ENCODE results near the gene NXPH4. TPM values are rescaled to one million over a fixed set of nuclear protein-coding genes. Genes with fewer than 3 reads are reported as not detected.

The NXPH4 gene
- total RNA-seq, 1 experiment from 2014 or later: 20.0 TPM

DNA sequence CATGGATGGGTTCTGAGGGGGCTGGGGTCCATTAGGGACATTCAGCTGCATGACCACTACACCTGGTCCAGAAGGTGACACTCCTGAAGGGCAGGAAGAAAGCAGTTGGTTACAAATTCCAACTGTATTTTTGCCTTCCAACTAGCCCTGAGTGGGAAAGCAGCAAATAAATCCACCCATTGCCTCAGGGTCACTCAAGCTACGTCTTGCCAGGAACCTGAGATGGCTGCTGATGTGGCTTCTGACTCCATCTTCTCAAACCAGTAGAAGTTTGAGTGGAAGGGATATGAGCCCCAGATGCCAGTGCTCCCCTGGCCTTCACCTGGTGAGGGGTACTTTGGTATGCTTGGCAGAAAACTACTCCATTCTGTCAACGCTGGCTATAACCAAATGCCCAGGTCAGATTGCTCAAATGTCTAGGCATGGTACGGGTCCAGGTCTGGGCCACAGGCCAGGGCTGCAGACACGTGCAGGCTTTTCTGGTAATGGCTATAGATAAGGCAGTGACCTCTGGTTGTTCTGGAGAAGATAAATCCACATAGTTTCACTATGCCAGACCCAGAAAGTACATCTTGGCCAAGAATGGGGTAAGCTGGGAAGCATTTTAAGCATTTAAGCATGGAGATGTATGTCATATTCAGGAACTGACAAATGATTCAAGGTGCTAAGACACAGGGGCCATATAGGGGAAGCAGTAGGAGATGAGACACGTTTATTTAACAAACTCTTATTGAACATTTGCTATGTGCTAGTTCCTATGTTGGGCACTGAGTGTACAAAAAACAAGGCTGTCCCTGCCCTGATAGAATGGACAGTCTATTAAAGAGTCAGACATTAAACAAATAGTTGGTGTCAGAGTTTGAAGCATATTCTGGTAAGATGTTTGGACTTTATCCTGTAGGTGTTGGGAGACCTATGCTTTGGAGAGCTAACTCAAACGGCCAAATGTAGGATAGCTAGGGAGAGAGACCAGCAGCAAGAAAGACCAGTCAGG lies 42.7 kb downstream of the NXPH4 start:
- H3K27ac ChIP-seq (ENCODE audit: low read depth, low read length): no peak overlapping the region
- H3K4me3 ChIP-seq (replicated peaks in 1 of 2; ENCODE audit: low read depth in 1 of 2, low read length in 2 of 2): no peak overlapping the region
- no peak for DNase-seq (ENCODE audit: low read depth, low spot score)
- RAD21 ChIA-PET (ENCODE audit: low non-redundant PET in 1 of 2, low total read pairs in 2 of 2, uncharacterized antibody in 2 of 2, unreplicated experiment in 2 of 2): interaction anchor here in 1 of 2 experiments (0.6 kb wide), 1 partner anchor 16 kb away, joined by 5 read pairs; no protein-coding TSS in a partner anchor
- H3K36me3 ChIP-seq (ENCODE audit: control insufficient read depth in 1 of 2, insufficient read depth in 2 of 2, low read length in 2 of 2): peaks cover 5 to 6% of the 10 kb centered on the region in 2 experiments; a peak in 2 of 4 replicates
- intact Hi-C loops (cut with micrococcal nuclease): no loop called here
- no peaks in the 10 kb centered on the region for H3K79me2 ChIP-seq (ENCODE audit: insufficient read depth, low read length)
- H3K4me2 ChIP-seq (ENCODE audit: low read length): no peak overlapping the region
- no TSS peak for BruUV-seq (replicated peaks)
- no peak overlapping the region for H3K9ac ChIP-seq (ENCODE audit: low read length)
- TF ChIP-seq ZNF274 (IDR thresholded peaks at IDR 0.05; ENCODE audit: low read depth, low read length) (no peak), ZFX (IDR thresholded peaks at IDR 0.05) (no peak), POLR2A (IDR thresholded peaks at IDR 0.05; ENCODE audit: borderline replicate concordance, extremely low read depth, insufficient read depth, insufficient read length) (no peak), CEBPB (IDR thresholded peaks at IDR 0.05; ENCODE audit: low read depth) (no peak), SIN3A (IDR thresholded peaks at IDR 0.05; ENCODE audit: low read depth) (no peak), CBX3 (IDR thresholded peaks at IDR 0.05; ENCODE audit: low read depth) (no peak), SRF (IDR thresholded peaks at IDR 0.05; ENCODE audit: low read depth) (no peak), ELF1 (IDR thresholded peaks at IDR 0.05; ENCODE audit: borderline replicate concordance, low read depth) (no peak), EZH2 (IDR thresholded peaks at IDR 0.05) (no peak), EZH2phosphoT487 (IDR thresholded peaks at IDR 0.05; ENCODE audit: borderline replicate concordance) (no peak), TCF7L2 (IDR thresholded peaks at IDR 0.05; ENCODE audit: borderline replicate concordance, extremely low read depth, insufficient read depth, insufficient read length) (no peak), RAD21 (IDR thresholded peaks at IDR 0.05; ENCODE audit: low read depth) (no peak), EGR1 (IDR thresholded peaks at IDR 0.05; ENCODE audit: low read depth) (no peak), FOSL1 (IDR thresholded peaks at IDR 0.05; ENCODE audit: low read depth) (no peak), POLR2AphosphoS5 (IDR thresholded peaks at IDR 0.05; ENCODE audit: low read depth, low read length) (no peak), SP1 (IDR thresholded peaks at IDR 0.05; ENCODE audit: low read depth) (no peak)
- TF ChIP-seq, protein P1, sequence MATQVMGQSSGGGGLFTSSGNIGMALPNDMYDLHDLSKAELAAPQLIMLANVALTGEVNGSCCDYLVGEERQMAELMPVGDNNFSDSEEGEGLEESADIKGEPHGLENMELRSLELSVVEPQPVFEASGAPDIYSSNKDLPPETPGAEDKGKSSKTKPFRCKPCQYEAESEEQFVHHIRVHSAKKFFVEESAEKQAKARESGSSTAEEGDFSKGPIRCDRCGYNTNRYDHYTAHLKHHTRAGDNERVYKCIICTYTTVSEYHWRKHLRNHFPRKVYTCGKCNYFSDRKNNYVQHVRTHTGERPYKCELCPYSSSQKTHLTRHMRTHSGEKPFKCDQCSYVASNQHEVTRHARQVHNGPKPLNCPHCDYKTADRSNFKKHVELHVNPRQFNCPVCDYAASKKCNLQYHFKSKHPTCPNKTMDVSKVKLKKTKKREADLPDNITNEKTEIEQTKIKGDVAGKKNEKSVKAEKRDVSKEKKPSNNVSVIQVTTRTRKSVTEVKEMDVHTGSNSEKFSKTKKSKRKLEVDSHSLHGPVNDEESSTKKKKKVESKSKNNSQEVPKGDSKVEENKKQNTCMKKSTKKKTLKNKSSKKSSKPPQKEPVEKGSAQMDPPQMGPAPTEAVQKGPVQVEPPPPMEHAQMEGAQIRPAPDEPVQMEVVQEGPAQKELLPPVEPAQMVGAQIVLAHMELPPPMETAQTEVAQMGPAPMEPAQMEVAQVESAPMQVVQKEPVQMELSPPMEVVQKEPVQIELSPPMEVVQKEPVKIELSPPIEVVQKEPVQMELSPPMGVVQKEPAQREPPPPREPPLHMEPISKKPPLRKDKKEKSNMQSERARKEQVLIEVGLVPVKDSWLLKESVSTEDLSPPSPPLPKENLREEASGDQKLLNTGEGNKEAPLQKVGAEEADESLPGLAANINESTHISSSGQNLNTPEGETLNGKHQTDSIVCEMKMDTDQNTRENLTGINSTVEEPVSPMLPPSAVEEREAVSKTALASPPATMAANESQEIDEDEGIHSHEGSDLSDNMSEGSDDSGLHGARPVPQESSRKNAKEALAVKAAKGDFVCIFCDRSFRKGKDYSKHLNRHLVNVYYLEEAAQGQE (IDR thresholded peaks at IDR 0.05; ENCODE audit: low read depth): no peak
- TF ChIP-seq, protein P2, sequence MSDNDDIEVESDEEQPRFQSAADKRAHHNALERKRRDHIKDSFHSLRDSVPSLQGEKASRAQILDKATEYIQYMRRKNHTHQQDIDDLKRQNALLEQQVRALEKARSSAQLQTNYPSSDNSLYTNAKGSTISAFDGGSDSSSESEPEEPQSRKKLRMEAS (IDR thresholded peaks at IDR 0.05): no peak
- TF ChIP-seq, protein P3, sequence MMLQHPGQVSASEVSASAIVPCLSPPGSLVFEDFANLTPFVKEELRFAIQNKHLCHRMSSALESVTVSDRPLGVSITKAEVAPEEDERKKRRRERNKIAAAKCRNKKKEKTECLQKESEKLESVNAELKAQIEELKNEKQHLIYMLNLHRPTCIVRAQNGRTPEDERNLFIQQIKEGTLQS (IDR thresholded peaks at IDR 0.05): no peak
- TF ChIP-seq, protein P4, sequence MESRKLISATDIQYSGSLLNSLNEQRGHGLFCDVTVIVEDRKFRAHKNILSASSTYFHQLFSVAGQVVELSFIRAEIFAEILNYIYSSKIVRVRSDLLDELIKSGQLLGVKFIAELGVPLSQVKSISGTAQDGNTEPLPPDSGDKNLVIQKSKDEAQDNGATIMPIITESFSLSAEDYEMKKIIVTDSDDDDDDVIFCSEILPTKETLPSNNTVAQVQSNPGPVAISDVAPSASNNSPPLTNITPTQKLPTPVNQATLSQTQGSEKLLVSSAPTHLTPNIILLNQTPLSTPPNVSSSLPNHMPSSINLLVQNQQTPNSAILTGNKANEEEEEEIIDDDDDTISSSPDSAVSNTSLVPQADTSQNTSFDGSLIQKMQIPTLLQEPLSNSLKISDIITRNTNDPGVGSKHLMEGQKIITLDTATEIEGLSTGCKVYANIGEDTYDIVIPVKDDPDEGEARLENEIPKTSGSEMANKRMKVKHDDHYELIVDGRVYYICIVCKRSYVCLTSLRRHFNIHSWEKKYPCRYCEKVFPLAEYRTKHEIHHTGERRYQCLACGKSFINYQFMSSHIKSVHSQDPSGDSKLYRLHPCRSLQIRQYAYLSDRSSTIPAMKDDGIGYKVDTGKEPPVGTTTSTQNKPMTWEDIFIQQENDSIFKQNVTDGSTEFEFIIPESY (IDR thresholded peaks at IDR 0.05; ENCODE audit: extremely low read depth, insufficient replicate concordance, low read length): no peak
- CTCF ChIA-PET: no interaction called here
- H2AFZ ChIP-seq (ENCODE audit: low read depth, low read length, poor library complexity, severe bottlenecking): no peak overlapping the region
- no peaks in the 10 kb centered on the region for H3K27me3 ChIP-seq (ENCODE audit: insufficient read depth, low read length)
- no peaks in the 10 kb centered on the region for H3K9me2 ChIP-seq (ENCODE audit: insufficient read depth)
- peaks cover 3 to 4% of the 10 kb centered on the region in 2 experiments; a peak in 1 of 4 replicates for H3K4me1 ChIP-seq (ENCODE audit: control insufficient read depth in 1 of 2, insufficient read depth in 2 of 2, low read length in 2 of 2)
- POLR2A ChIA-PET: no interaction called here
- H3K9me3 ChIP-seq (ENCODE audit: control insufficient read depth in 1 of 2, insufficient read depth in 1 of 2, low read depth in 1 of 2, low read length in 2 of 2): no peaks in the 10 kb centered on the region
- H4K20me1 ChIP-seq (ENCODE audit: insufficient read depth): no peaks in the 10 kb centered on the region
- ATAC-seq: no peak

Data from HCT116 (cell line).